Tibial nerve (tissue), 4 donors: ENCODE results near the gene CROCC2. TPM values are rescaled to one million over a fixed set of nuclear protein-coding genes. Genes with fewer than 3 reads are reported as not detected.

ENCODE experiments used
- DNase-seq, 2 donors: peaks; one replicate each; pipeline ENCODE4 v3.0.0-alpha.2; 2019; ENCODE audit warnings: low spot score in 2 of 2
- H3K27ac ChIP-seq, 4 donors: fragments of 200-600 bp; sonication (generic) in 3 of 4; one replicate each; pipeline ENCODE4 v1.5.1; 2017 to 2019; ENCODE audit warnings: mild to moderate bottlenecking in 1 of 4
- H3K27me3 ChIP-seq, 2 donors: fragments of 200-600 bp; sonication (generic) in 1 of 2; one replicate each; pipeline versions ENCODE4 v1.5.1 to v1.6.0; 2017 to 2019
- H3K36me3 ChIP-seq, 3 donors: fragments of 200-600 bp; sonication (generic); one replicate each; pipeline ENCODE4 v1.5.1; 2018 to 2019
- H3K4me1 ChIP-seq, 4 donors: fragments of 200-600 bp; sonication (generic) in 3 of 4; one replicate each; pipeline ENCODE4 v1.5.1; 2017 to 2019
- H3K4me3 ChIP-seq, 4 donors: fragments of 200-600 bp; sonication (generic) in 3 of 4; one replicate each; pipeline ENCODE4 v1.5.1; 2017 to 2019; ENCODE audit warnings: mild to moderate bottlenecking in 1 of 4, moderate library complexity in 1 of 4
- H3K9me3 ChIP-seq, 4 donors: fragments of 200-600 bp; sonication (generic) in 3 of 4; one replicate each; pipeline ENCODE4 v1.5.1; 2017 to 2019
- CTCF ChIP-seq, 5 experiments: fragments of 200-600 bp in 3 of 5; fragments of 450-650 bp in 2 of 5; sonication (generic) in 3 of 5; IDR thresholded peaks; one replicate each; pipeline ENCODE4 v1.5.1; 2016 to 2019; ENCODE audit warnings: antibody characterized with exemption in 5 of 5, mild to moderate bottlenecking in 3 of 5, moderate library complexity in 2 of 5
- EP300 ChIP-seq, 2 donors: sonication (generic); formaldehyde crosslinking; IDR thresholded peaks; one replicate each; pipeline ENCODE4 v1.6.1; 2017; ENCODE audit warnings: antibody characterized with exemption in 2 of 2, mild to moderate bottlenecking in 1 of 2
- POLR2A ChIP-seq, 2 donors: fragments of 450-650 bp; IDR thresholded peaks; one replicate each; pipeline ENCODE4 v1.6.1; 2017; ENCODE audit warnings: antibody characterized with exemption in 2 of 2, mild to moderate bottlenecking in 2 of 2, moderate library complexity in 2 of 2
- WGBS, 2 donors: methylation state at CpG; one replicate each; pipeline ENCODE4 v1.1.5; 2018; 5-methylcytosine and 5-hydroxymethylcytosine counted together
- total RNA-seq, 4 donors: library from RNA; depleted of rRNA; stranded (reverse); fragments of >200 nt; gene quantifications; one replicate each; pipeline ENCODE4 v1.1.0, GENCODE V29; 2016

Gene CROCC2
- total RNA-seq, 4 donors from 2014 or later = 0.44 to 1.2 TPM; not detected in 2

- no peaks in the 10 kb centered on the region for H3K27me3 ChIP-seq
- no peak overlapping the region for H3K27ac ChIP-seq
- DNase-seq = no peak
- H3K4me3 ChIP-seq = no peak overlapping the region
- H3K36me3 ChIP-seq = no peaks in the 10 kb centered on the region
- TF ChIP-seq POLR2A (IDR thresholded peaks at IDR 0.05) (no peak), CTCF (IDR thresholded peaks at IDR 0.05) (no peak), EP300 (IDR thresholded peaks at IDR 0.05) (no peak)
- peaks cover 0 to 5% (median 0%) of the 10 kb centered on the region in 4 donors for H3K4me1 ChIP-seq
- no peaks in the 10 kb centered on the region for H3K9me3 ChIP-seq
- WGBS, 2 donors = 63 to 66% methylated on average over 20 to 25 of the region's 33 CpGs
Observed at GRCh38 chr2:240873805-240874714, 32.1 kb upstream of the CROCC2 start.

GRCh38 chr2:240874715-240875227 is 31.4 kb upstream of the CROCC2 start:
- no peak for DNase-seq
- Histone ChIP-seq H3K4me1 (peaks cover 0 to 5% (median 0%) of the 10 kb centered on the region in 4 donors), H3K9me3 (no peaks in the 10 kb centered on the region), H3K27me3 (no peaks in the 10 kb centered on the region), H3K27ac (no peak overlapping the region), H3K4me3 (no peak overlapping the region), H3K36me3 (no peaks in the 10 kb centered on the region)
- whole genome bisulfite sequencing, 2 donors = 78 to 84% methylated on average over 7 to 11 of the region's 12 CpGs
- TF ChIP-seq EP300 (IDR thresholded peaks at IDR 0.05) = no peak
- TF ChIP-seq CTCF (IDR thresholded peaks at IDR 0.05) = no peak
- TF ChIP-seq POLR2A (IDR thresholded peaks at IDR 0.05) = no peak

GRCh38 chr2:240875228-240876034 is 30.7 kb upstream of the CROCC2 start:
- H3K27ac ChIP-seq = no peak overlapping the region
- DNase-seq = no peak
- H3K9me3 ChIP-seq = no peaks in the 10 kb centered on the region
- H3K4me1 ChIP-seq = peaks cover 0 to 5% (median 0%) of the 10 kb centered on the region in 4 donors
- no peaks in the 10 kb centered on the region for H3K27me3 ChIP-seq
- H3K4me3 ChIP-seq = no peak overlapping the region
- TF ChIP-seq EP300 (IDR thresholded peaks at IDR 0.05) (no peak), CTCF (IDR thresholded peaks at IDR 0.05) (no peak), POLR2A (IDR thresholded peaks at IDR 0.05) (no peak)
- WGBS, 2 donors = 87 to 92% methylated on average over 18 to 21 of the region's 22 CpGs
- H3K36me3 ChIP-seq = no peaks in the 10 kb centered on the region

GRCh38 chr2:240876035-240876474 is 30.1 kb upstream of the CROCC2 start:
- whole genome bisulfite sequencing, 2 donors = 68 to 72% methylated on average over 7 of the region's 7 CpGs
- DNase-seq = no peak
- H3K4me1 ChIP-seq = peaks cover 0 to 5% (median 0%) of the 10 kb centered on the region in 4 donors
- no peaks in the 10 kb centered on the region for H3K27me3 ChIP-seq
- no peaks in the 10 kb centered on the region for H3K36me3 ChIP-seq
- no peak overlapping the region for H3K27ac ChIP-seq
- H3K4me3 ChIP-seq = no peak overlapping the region
- no peak for TF ChIP-seq POLR2A (IDR thresholded peaks at IDR 0.05)
- TF ChIP-seq EP300 (IDR thresholded peaks at IDR 0.05) = no peak
- TF ChIP-seq CTCF (IDR thresholded peaks at IDR 0.05) = no peak
- H3K9me3 ChIP-seq = no peaks in the 10 kb centered on the region
